ENCODE data around the gene GGT5. TPM values are rescaled to one million over a fixed set of nuclear protein-coding genes. Genes with fewer than 3 reads are reported as not detected.

The GGT5 gene
- total and polyA plus RNA-seq, 5 donors: 30.2 to 61.0 (median 46.3) TPM

- no peaks in the 10 kb centered on the region for H3K27me3 ChIP-seq (ENCODE audit: control insufficient read depth, insufficient read depth)
- intact Hi-C loops (cut with DNase I): loop anchor here in 3 of 4 donors (5.0 kb wide), 2 partner anchors 69 to 74 kb away; no protein-coding TSS in a partner anchor
- 91% methylated on average over 11 of the region's 11 CpGs for WGBS
- H3K4me1 ChIP-seq (ENCODE audit: control insufficient read depth, insufficient read depth, low read length): peaks cover 2% of the 10 kb centered on the region
- no peak overlapping the region for H3K4me3 ChIP-seq (ENCODE audit: low read length)
- H3K9me3 ChIP-seq (ENCODE audit: control insufficient read depth, low read length): no peaks in the 10 kb centered on the region
- H3K27ac ChIP-seq (ENCODE audit: low read length): peak overlapping the region; percentile 1
- DNase-seq (peak in 1 of 3 donors; percentile 58), ATAC-seq (no peak)
These were observed 68.8 kb downstream of the GGT5 start for GRCh38 chr22:24176040-24176439.

- no peaks in the 10 kb centered on the region for H3K27me3 ChIP-seq (ENCODE audit: control insufficient read depth, insufficient read depth)
- intact Hi-C loops (cut with DNase I): loop anchor here (2.0 to 5.0 kb wide), 3 partner anchors 68 to 73 kb away; no protein-coding TSS in a partner anchor
- H3K9me3 ChIP-seq (ENCODE audit: control insufficient read depth, low read length): no peaks in the 10 kb centered on the region
- DNase-seq: peak; percentile 88 to 95 (median 95)
- peak; percentile 69 to 70 for ATAC-seq
- peak overlapping the region; percentile 39 for H3K27ac ChIP-seq (ENCODE audit: low read length)
- H3K4me1 ChIP-seq (ENCODE audit: control insufficient read depth, insufficient read depth, low read length): peaks cover 2% of the 10 kb centered on the region
- WGBS: 39% methylated on average over 11 of the region's 11 CpGs
- no peak overlapping the region for H3K4me3 ChIP-seq (ENCODE audit: low read length)
These were observed 69.6 kb downstream of the GGT5 start for GRCh38 chr22:24175160-24175808.

GRCh38 chr22:24171822-24172221 lies 73.1 kb downstream of the GGT5 start:
- no peak for DNase-seq
- WGBS: 93% methylated on average over 12 of the region's 12 CpGs
- Histone ChIP-seq H3K4me1 (ENCODE audit: control insufficient read depth, insufficient read depth, low read length) (no peaks in the 10 kb centered on the region), H3K27me3 (ENCODE audit: control insufficient read depth, insufficient read depth) (no peaks in the 10 kb centered on the region), H3K27ac (ENCODE audit: low read length) (no peak overlapping the region), H3K4me3 (ENCODE audit: low read length) (no peak overlapping the region), H3K9me3 (ENCODE audit: control insufficient read depth, low read length) (no peaks in the 10 kb centered on the region)
- intact Hi-C loops (cut with DNase I): no loop called here
- no peak for ATAC-seq

- intact Hi-C loops (cut with DNase I): no loop called here
- Histone ChIP-seq H3K4me1 (ENCODE audit: control insufficient read depth, insufficient read depth, low read length) (no peaks in the 10 kb centered on the region), H3K27me3 (ENCODE audit: control insufficient read depth, insufficient read depth) (no peaks in the 10 kb centered on the region), H3K27ac (ENCODE audit: low read length) (no peak overlapping the region), H3K4me3 (ENCODE audit: low read length) (no peak overlapping the region), H3K9me3 (ENCODE audit: control insufficient read depth, low read length) (no peaks in the 10 kb centered on the region)
- ATAC-seq (no peak), DNase-seq (no peak)
- WGBS: 86% methylated on average over 5 of the region's 5 CpGs
These were observed 74.2 kb downstream of the GGT5 start for GRCh38 chr22:24170632-24171031.

- H3K4me3 ChIP-seq (ENCODE audit: low read length): no peak overlapping the region
- DNase-seq (no peak), ATAC-seq (no peak)
- intact Hi-C loops (cut with DNase I): no loop called here
- WGBS: 83% methylated on average over 12 of the region's 12 CpGs
- H3K9me3 ChIP-seq (ENCODE audit: control insufficient read depth, low read length): no peaks in the 10 kb centered on the region
- H3K27me3 ChIP-seq (ENCODE audit: control insufficient read depth, insufficient read depth): no peaks in the 10 kb centered on the region
- no peak overlapping the region for H3K27ac ChIP-seq (ENCODE audit: low read length)
- H3K4me1 ChIP-seq (ENCODE audit: control insufficient read depth, insufficient read depth, low read length): no peaks in the 10 kb centered on the region
These were observed 74.7 kb downstream of the GGT5 start for GRCh38 chr22:24170188-24170587.

Other genes with a start within 250 kb of the GGT5 start
- gene GSTT4, start 239.6 kb downstream of the GGT5 start, total RNA-seq: not detected
- gene GSTT4, start 239.6 kb downstream of the GGT5 start, polyA plus RNA-seq: not detected
- gene CABIN1, start 233.8 kb downstream of the GGT5 start, total RNA-seq: 10 to 100 TPM; 34.7 to 48.6 (median 46.0) TPM
- gene CABIN1, start 233.8 kb downstream of the GGT5 start, polyA plus RNA-seq: 31.8 TPM
- 1 to 10 TPM; 6.2 to 7.4 (median 7.3) TPM for gene SUSD2, start 63.6 kb downstream of the GGT5 start, total RNA-seq
- gene SUSD2, start 63.6 kb downstream of the GGT5 start, polyA plus RNA-seq: 6.7 TPM
- gene SPECC1L, start 25.7 kb upstream of the GGT5 start, total RNA-seq: 10 to 100 TPM; 66.1 to 76.1 (median 71.7) TPM
- gene SPECC1L, start 25.7 kb upstream of the GGT5 start, polyA plus RNA-seq: 16.9 TPM
- 1 to 10 TPM; 3.7 to 5.6 (median 4.8) TPM for gene ADORA2A, start 182.5 kb upstream of the GGT5 start, total RNA-seq
- 6.6 TPM for gene ADORA2A, start 182.5 kb upstream of the GGT5 start, polyA plus RNA-seq

All from right cardiac atrium (tissue), 5 donors.